Bladder microvascular endothelial cell (primary cell): ENCODE measurements around the gene CACNA1B. TPM values are rescaled to one million over a fixed set of nuclear protein-coding genes. Genes with fewer than 3 reads are reported as not detected.

Experiments
- total RNA-seq: library from RNA; depleted of rRNA; stranded (reverse); fragments of >200 nt; gene quantifications from 2 replicates; pipeline ENCODE4 v1.2.3, GENCODE V29; 2014

CACNA1B gene
- total RNA-seq: under 0.01 and 0.06 TPM in 2 replicates

DNA sequence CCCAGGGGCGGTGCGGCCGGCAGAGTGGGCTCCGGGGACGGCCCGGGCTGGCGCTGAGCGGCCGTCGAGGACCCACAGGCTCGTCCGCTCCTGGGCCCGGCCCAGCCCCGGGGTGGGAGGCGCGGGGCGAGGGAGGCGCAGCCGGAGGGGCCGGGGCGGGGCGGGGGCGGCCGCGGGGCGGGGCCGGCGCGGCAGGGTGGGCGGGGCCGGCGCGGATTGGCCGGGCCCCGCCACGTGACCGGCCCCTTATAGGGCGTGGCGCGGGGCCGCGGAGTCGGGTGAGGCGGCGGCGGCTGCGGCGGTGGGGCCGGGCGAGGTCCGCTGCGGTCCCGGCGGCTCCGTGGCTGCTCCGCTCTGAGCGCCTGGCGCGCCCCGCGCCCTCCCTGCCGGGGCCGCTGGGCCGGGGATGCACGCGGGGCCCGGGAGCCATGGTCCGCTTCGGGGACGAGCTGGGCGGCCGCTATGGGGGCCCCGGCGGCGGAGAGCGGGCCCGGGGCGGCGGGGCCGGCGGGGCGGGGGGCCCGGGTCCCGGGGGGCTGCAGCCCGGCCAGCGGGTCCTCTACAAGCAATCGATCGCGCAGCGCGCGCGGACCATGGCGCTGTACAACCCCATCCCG is at the start of gene CACNA1B:
CACNA1B (plus strand) TSS at position 277 of the 617 bp plus-strand sequence; CDS start at position 429, 152 bp downstream.

